Ishikawa (cell line): Measurements from ENCODE around the gene MAST4.

Experiments
- CEBPB ChIP-seq: IDR thresholded peaks from 2 replicates; pipeline ENCODE4 v1.6.1; 2012
- CREB1 ChIP-seq: IDR thresholded peaks from 2 replicates; pipeline ENCODE4 v1.6.1; 2012; ENCODE audit warnings: low read depth
- EGR1 ChIP-seq: IDR thresholded peaks from 2 replicates; pipeline ENCODE4 v1.6.1; 2012
- EP300 ChIP-seq: IDR thresholded peaks from 2 replicates; pipeline ENCODE4 v1.6.1; 2012; ENCODE audit warnings: borderline replicate concordance
- FOXM1 ChIP-seq: IDR thresholded peaks from 2 replicates; pipeline ENCODE4 v1.6.1; 2012; ENCODE audit warnings: low read depth, borderline replicate concordance
- MAX ChIP-seq: IDR thresholded peaks from 2 replicates; pipeline ENCODE4 v1.6.1; 2012
- NFIC ChIP-seq: IDR thresholded peaks from 2 replicates; pipeline ENCODE4 v1.6.1; 2012
- RAD21 ChIP-seq: IDR thresholded peaks from 2 replicates; pipeline ENCODE4 v1.6.1; 2012; ENCODE audit warnings: low read depth
- REST ChIP-seq: IDR thresholded peaks from 2 replicates; pipeline ENCODE4 v1.6.1; 2012; ENCODE audit warnings: low read depth, mild to moderate bottlenecking
- TAF1 ChIP-seq: IDR thresholded peaks from 2 replicates; pipeline ENCODE4 v1.6.1; 2012; ENCODE audit warnings: low read depth, mild to moderate bottlenecking
- TCF12 ChIP-seq: IDR thresholded peaks from 2 replicates; pipeline ENCODE4 v1.6.1; 2012; ENCODE audit warnings: low read depth
- TEAD4 ChIP-seq: IDR thresholded peaks from 2 replicates; pipeline ENCODE4 v1.6.1; 2012
- USF1 ChIP-seq: IDR thresholded peaks from 2 replicates; pipeline ENCODE4 v1.6.1; 2012
- YY1 ChIP-seq: IDR thresholded peaks from 2 replicates; pipeline ENCODE4 v1.6.1; 2012; ENCODE audit warnings: low read depth
- ZBTB7A ChIP-seq: IDR thresholded peaks from 2 replicates; pipeline ENCODE4 v1.6.1; 2012; ENCODE audit warnings: low read depth

Gene MAST4

GRCh38 chr5:67030289-67031056 is 434.3 kb downstream of the MAST4 start:
- TF ChIP-seq TCF12: no peak
- no peak for TF ChIP-seq CEBPB
- TF ChIP-seq TEAD4: no peak
- TF ChIP-seq CREB1: no peak
- TF ChIP-seq TAF1: no peak
- TF ChIP-seq ZBTB7A: no peak
- no peak for TF ChIP-seq EP300
- no peak for TF ChIP-seq FOXM1
- no peak for TF ChIP-seq USF1
- TF ChIP-seq MAX: no peak
- no peak for TF ChIP-seq EGR1
- no peak for TF ChIP-seq REST
- no peak for TF ChIP-seq YY1

GRCh38 chr5:67031057-67031443 is 434.9 kb downstream of the MAST4 start:
- TF ChIP-seq TCF12 (no peak), ZBTB7A (no peak), USF1 (no peak), RAD21 (no peak), EGR1 (no peak), TAF1 (no peak), NFIC (no peak)

GRCh38 chr5:67031692-67032091 is 435.5 kb downstream of the MAST4 start:
- TF ChIP-seq REST: no peak
- TF ChIP-seq ZBTB7A: no peak
- no peak for TF ChIP-seq USF1
- TF ChIP-seq CEBPB: no peak
- no peak for TF ChIP-seq YY1
- no peak for TF ChIP-seq TEAD4
- no peak for TF ChIP-seq CREB1
- TF ChIP-seq EGR1: no peak
- TF ChIP-seq FOXM1: no peak

GRCh38 chr5:67032921-67033664 is 436.9 kb downstream of the MAST4 start:
- TF ChIP-seq ZBTB7A (no peak), TAF1 (no peak), EP300 (no peak), CREB1 (no peak), USF1 (no peak)

- no peak for TF ChIP-seq CREB1
- no peak for TF ChIP-seq YY1
- TF ChIP-seq MAX: no peak
- no peak for TF ChIP-seq REST
- TF ChIP-seq CEBPB: no peak
- no peak for TF ChIP-seq EP300
- TF ChIP-seq EGR1: no peak
- no peak for TF ChIP-seq ZBTB7A
- TF ChIP-seq USF1: no peak
- no peak for TF ChIP-seq TAF1
- TF ChIP-seq NFIC: no peak
- TF ChIP-seq FOXM1: no peak
- TF ChIP-seq RAD21: no peak
- TF ChIP-seq TEAD4: no peak
- no peak for TF ChIP-seq TCF12
These were observed 437.9 kb downstream of the MAST4 start for GRCh38 chr5:67033880-67034651.
